HG02759 (cell line): Measurements from ENCODE around the gene OPRL1.

Experiments
- ATAC-seq: cut with Tn5 transposase; IDR thresholded peaks from one replicate; pipeline ENCODE4 v1.9.1; 2021; ENCODE audit warnings: mild to moderate bottlenecking, moderate library complexity; ENCODE audit not compliant: unreplicated experiment

The OPRL1 gene

GRCh38 chr20:64055893-64056638 lies 23.8 kb upstream of the OPRL1 start:
- no peak for ATAC-seq

GRCh38 chr20:64056639-64056888 lies 23.3 kb upstream of the OPRL1 start:
- ATAC-seq, result no peak

DNA sequence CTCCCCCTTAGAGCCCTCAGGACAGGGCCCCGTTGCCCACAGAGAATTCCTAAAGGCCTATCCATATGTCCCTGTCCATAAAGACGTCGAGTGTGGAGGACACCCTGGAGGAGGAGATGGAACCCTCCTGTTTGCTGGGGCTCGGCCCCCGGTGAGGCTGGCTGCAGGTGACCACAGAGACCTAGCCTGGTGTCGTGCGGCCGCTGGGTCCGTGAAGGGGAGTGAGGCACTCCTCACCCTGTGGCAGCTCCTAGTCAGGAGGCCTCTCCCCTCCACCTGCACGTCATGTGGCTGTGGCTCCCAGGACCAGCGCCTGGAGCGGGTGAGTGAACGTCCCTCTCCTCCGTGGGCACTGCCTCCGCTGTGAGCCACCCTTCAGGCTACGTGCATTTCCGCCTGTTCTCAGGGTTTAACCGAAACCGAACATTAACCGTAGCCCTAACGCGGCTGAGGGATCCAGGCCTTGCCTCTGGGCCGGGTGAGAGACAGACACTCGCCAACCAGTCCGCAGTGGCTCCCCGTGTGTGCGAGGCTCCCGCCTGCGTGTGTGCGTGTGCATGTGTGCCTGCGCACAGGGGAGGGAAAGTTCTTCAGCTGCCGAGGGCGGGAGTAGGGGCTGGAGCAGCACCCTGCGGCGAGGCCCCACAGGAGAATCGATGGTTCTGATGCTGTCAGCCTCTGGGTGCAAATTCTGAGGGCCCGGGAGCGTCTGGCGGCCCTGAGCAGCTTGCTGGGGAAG lies 22.8 kb upstream of the OPRL1 start:
- ATAC-seq, result peak; percentile 22

DNA sequence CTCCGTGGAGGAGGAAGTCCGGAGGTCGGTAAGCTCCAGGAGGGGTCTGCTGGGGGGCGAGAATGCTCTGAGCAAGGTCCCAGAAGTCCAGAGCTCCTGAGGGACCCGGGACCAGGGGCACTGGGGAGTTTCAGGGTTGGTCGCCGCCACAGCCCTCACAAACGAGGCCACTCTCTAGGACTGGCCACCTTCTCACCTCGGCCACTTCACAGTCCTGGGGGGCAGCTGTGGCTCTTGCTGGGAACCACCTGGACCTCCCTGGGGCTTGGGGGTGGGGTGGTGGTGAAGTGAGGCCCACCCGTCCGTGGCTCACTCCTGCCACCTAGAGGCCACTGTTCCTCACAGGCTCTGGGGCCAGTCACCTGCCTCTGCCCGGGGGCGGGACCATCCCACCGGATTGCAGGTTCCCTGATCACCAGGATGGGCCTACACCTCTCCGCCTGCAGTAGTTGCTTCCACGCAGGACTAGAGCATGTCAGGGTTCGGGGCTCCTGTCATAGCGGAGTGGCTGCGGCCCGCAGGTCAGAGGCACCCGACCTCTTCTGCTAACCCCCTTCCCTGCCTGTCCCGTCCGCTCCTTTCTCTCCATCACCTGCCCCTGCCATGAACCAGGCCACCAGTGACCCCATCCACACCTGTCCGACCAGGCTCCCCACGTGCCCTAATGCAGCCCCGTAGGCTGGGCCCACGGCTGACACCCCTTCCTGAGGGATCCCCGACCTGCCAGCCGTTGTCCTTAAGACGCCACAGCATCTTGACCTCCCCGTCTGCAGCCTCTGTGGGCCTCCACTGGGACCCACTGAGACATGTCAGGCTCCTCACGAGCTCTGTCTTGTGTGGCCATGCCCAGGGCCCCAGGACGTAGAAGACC lies 22.0 kb upstream of the OPRL1 start:
- peak; percentile 49 for ATAC-seq

DNA sequence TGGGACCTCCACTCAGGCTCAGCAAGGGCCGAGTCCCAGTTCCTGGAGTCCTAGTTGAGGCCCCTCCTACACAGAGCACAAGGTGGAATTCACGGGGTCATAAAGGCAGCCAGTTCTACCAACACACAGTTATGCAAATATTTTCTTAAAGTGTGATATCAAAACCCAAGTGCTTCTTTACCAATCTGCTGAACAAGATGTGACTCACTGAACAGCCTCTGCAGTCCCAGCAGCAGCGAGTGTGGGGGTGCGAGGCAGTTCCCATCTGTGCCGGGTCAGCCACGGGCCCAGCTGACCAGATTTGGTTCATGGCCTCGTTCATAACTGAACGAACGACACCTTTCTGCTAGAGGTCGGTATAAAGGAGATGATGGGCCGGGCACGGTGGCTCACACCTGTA lies 21.3 kb upstream of the OPRL1 start:
- no peak for ATAC-seq

- no peak for ATAC-seq
Observed at GRCh38 chr20:64062276-64062595, 17.6 kb upstream of the OPRL1 start.

- peak; percentile 88 for ATAC-seq
Observed at GRCh38 chr20:64062596-64063388, 17.1 kb upstream of the OPRL1 start, which contains the start of gene TCEA2. Gene TCEA2, plus strand, starts transcription at chr20:64063198. Its CDS starts 115 bp downstream, at chr20:64063313.

GRCh38 chr20:64063389-64064144 lies 16.3 kb upstream of the OPRL1 start:
- ATAC-seq, result no peak

DNA sequence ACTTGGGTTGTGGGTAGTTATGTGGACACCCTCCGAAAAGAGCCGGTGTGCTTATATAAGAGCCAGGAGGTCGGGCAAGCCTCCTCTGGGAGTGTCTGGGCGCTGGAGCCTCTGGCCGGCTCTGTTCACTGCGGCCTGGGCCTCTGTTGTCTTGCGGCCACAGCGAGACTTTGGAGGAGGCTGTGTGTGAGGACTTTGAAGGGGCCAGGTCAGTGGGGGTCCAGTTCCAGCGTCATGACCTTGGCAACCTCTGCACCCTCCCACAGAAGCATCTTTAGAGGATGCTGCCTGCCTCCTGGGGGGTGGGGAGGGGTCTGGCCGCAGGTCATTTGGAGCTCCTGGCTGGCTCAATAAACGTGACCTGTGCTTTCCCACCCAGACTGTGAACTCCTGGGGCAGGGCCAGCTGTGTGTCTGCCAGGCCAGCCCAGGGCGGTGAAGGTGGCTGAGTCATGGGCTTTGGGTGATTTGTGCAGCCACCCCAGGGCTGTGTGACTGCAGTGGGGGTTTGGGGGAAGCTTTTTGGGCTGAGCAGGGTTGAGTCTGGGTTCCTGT lies 15.7 kb upstream of the OPRL1 start:
- no peak for ATAC-seq

DNA sequence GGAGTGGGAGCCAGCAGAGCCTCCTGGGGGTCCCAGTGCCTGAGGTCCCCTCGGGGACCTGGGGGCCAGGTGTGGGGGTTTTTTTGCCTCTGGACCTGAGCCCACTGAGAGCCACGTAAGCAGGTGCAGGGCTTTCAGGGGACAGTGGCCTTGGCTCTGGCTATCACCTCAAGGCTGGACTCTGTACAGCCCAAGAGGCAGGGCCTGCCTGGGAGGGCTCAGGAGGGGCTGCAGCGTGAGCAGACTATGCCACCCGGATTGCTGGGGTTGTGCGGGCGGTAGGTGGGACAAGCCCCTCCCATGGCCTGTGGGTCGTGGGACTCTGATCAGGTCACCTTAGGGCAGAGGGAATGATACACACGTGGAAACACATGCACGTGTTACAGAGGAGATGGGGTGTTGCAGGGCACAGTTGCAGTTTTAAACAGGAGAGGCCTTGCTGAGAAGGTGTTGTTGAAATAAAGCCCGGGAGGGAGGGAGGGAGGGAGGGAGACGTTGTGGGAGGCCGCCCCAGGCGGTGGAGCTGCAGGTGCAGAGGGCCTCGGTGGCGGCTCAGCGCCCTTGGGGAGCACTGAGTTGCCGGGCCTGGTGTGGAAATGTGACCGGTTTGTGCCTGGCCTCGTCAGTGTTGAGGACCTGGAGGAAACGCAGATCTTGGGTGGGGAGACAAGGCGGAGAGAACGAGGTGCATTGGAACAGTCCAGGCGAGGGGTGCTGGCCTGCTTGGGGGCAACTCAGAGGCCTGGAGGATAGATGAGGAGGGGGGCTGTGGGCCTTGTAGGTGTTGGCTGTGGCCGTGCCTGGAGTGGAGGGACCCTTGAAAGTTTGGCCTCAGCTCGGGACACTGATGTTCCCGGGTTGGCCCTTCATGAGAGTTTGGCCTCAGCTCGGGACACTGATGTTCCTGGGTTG lies 14.6 kb upstream of the OPRL1 start:
- no peak for ATAC-seq

DNA sequence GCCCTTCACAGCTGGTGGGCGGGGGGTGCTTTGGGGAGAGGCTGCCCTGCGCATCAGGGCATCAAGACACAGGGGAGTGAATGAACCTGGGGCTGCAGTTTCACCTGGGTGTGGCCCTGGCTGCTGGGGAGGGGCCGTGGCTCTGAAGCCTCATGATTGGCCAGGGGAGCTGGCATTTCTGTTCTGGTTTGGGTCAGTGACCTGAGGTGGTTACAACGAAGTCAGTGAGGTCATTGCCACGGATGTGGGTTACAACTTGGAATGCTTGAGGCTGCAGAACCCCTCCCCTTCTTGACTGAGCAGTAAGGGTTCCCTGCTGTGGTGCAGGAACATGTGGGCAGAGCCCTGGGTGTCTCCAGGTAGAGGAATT lies 13.9 kb upstream of the OPRL1 start:
- no peak for ATAC-seq

DNA sequence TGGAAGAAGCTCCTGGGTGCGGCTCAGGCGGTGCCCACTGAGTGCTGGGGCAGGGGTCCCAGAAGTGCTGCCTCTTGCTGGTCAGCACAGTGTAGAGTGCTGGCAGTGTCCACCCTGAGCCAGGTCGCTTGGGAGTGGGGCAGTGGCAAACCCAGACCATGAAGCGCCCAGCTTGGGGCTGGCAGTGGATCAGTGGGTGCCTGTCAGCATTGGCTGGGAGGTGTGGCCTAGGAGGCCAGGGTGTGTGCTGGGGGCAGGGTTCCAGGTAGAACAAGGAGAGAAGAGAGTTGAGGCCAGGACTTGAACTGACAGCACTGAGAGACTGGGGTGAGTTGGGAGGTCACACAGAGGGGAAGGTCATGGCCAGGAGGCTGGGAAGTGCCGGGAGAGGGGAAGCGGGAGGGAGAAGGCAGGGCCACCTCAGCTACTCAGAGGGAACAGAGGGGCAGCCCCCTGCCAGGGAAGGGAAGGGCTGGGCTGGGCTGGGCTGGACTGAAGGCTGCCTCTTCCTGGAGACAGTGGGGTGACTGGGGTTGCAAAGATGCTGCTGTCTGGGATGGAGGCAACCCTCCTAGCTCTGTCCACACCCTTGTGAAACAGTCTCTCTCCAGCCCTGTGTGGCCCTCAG lies 12.8 kb upstream of the OPRL1 start:
- no peak for ATAC-seq

GRCh38 chr20:64067733-64068307 lies 12.1 kb upstream of the OPRL1 start:
- no peak for ATAC-seq

- no peak for ATAC-seq
Observed at GRCh38 chr20:64068386-64069208, 11.3 kb upstream of the OPRL1 start.

GRCh38 chr20:64069209-64069613 lies 10.7 kb upstream of the OPRL1 start:
- no peak for ATAC-seq

GRCh38 chr20:64069614-64070243 lies 10.2 kb upstream of the OPRL1 start:
- ATAC-seq, result no peak
